Activated T-helper 1 cell treated with Interleukin-2 at 50 U/mL for 16 hours (primary cell): ENCODE results near the gene ACVR1.

Source experiments
- DNase-seq: peaks from one replicate; pipeline ENCODE4 v3.0.0-alpha.2; 2020; ENCODE audit warnings: low read depth

ACVR1 gene

GRCh38 chr2:157853211-157853610 is 22.9 kb downstream of the ACVR1 start:
- no peak for DNase-seq

- DNase-seq, result no peak
Observed at GRCh38 chr2:157849591-157849990, 26.5 kb downstream of the ACVR1 start.

GRCh38 chr2:157848213-157848612 is 27.9 kb downstream of the ACVR1 start:
- DNase-seq, result no peak

GRCh38 chr2:157845081-157845480 is 31.0 kb downstream of the ACVR1 start:
- no peak for DNase-seq

- no peak for DNase-seq
Observed at GRCh38 chr2:157843935-157844334, 32.2 kb downstream of the ACVR1 start.

GRCh38 chr2:157843081-157843480 is 33.0 kb downstream of the ACVR1 start:
- no peak for DNase-seq

- no peak for DNase-seq
Observed at GRCh38 chr2:157842106-157842879, 33.8 kb downstream of the ACVR1 start.

GRCh38 chr2:157841485-157841884 is 34.6 kb downstream of the ACVR1 start:
- DNase-seq, result no peak

- no peak for DNase-seq
Observed at GRCh38 chr2:157840568-157841156, 35.5 kb downstream of the ACVR1 start.

- DNase-seq, result no peak
Observed at GRCh38 chr2:157839822-157840221, 36.3 kb downstream of the ACVR1 start.

- no peak for DNase-seq
Observed at GRCh38 chr2:157839162-157839801, 36.8 kb downstream of the ACVR1 start.

GRCh38 chr2:157838442-157839161 is 37.5 kb downstream of the ACVR1 start:
- DNase-seq, result no peak

- DNase-seq, result no peak
Observed at GRCh38 chr2:157837851-157838441, 38.2 kb downstream of the ACVR1 start.

GRCh38 chr2:157836531-157836930 is 39.6 kb downstream of the ACVR1 start:
- no peak for DNase-seq

GRCh38 chr2:157835425-157835824 is 40.7 kb downstream of the ACVR1 start:
- DNase-seq, result no peak

- no peak for DNase-seq
Observed at GRCh38 chr2:157835006-157835405, 41.1 kb downstream of the ACVR1 start.

GRCh38 chr2:157833721-157834120 is 42.4 kb downstream of the ACVR1 start:
- no peak for DNase-seq

- no peak for DNase-seq
Observed at GRCh38 chr2:157831573-157832315, 44.4 kb downstream of the ACVR1 start.

- no peak for DNase-seq
Observed at GRCh38 chr2:157830696-157831570, 45.2 kb downstream of the ACVR1 start.

GRCh38 chr2:157830266-157830665 is 45.9 kb downstream of the ACVR1 start:
- DNase-seq, result no peak

- no peak for DNase-seq
Observed at GRCh38 chr2:157827377-157827776, 48.8 kb downstream of the ACVR1 start.
